GM18508 (cell line): ENCODE measurements around the gene SULT1B1.
"Not testable (repeated sequence)": the region's sequence is repeated elsewhere in the genome, so short reads cannot be mapped to it uniquely, and the experiment has no call there.

Experiments
- ATAC-seq: cut with Tn5 transposase; IDR thresholded peaks from one replicate; pipeline ENCODE4 v1.9.1; 2021; ENCODE audit warnings: moderate number of reproducible peaks; ENCODE audit not compliant: insufficient read depth, unreplicated experiment

Gene SULT1B1

DNA sequence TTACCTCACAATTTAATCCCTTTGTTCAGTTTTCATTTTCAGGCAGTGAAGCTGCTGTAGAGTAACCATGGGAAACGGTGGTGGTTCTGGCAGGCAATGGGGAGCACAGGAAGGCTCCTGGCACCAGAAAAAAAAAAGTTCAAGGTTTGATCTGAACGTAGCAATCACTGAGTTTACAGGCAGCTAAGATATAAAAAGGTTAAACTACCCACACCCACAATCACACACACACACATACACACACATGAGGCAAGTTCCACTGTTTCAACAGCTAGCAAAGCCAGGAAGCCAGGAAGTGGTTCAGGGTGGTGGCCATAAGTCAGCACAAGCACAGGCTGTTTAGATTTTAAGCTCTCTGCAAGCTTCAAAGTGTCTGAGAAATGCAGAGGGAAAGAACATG is at the start of gene SULT1B1:
Gene SULT1B1 (minus strand): TSS at position 166 of the 400 bp plus-strand sequence. CDS start 5,403 bp downstream, outside the sequence.
- no peak for ATAC-seq

DNA sequence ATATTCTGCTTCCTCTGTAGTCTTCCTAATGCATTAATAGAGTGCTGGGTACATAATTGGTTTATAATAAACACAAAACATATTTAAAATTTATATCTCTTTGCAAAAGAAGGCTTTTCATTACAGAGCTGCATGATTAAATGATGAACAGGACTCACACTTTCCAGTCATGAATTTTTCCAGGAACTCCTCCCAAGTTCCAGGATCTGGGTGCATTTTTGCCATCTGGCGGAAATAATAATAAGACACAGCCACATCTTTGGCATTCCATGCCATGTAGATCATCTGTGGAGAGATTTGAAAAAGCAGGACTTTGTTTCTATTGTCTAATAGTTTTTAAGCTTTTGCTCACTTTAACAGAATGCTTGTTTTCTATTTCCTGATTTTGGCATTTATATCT is 40.2 kb upstream of the SULT1B1 start:
- no peak for ATAC-seq

DNA sequence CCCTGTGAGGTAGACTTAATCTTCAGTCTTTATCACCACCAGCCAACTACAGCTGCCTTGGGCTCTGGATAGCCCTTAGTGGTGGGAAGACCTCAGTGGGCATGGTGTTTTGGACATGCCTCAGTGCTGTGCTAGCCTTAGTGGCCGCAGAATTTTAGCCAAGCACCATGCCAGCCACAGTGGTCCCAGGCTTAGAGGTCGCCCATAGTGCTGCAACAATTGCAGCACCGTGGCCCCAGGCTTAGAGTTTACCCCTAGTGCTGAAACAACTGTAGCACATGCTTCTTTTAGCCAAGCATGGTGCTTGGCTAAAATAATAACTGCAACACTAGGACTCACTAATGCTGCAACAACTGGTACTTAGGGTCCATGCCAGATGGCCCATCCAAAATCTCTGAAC is 38.9 kb upstream of the SULT1B1 start:
- ATAC-seq: no peak

DNA sequence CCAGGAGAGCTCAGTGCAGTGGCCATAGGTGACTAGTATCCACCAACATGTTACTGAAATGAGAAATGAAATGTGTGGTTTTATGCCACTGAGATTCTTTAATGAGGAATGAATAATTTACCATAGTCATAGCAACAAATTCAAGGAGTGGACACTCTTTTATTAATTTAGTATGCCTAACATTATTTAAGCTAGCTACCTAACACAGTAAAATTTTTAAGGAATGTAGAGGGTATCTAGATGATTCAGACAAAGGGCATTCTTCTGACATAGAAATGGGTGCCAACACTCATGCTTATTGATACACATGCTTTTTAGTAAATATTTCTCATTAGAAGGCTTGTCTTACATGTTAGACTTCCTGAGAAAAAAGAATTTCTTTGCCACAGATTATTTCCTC is 33.3 kb upstream of the SULT1B1 start:
- ATAC-seq: no peak

DNA sequence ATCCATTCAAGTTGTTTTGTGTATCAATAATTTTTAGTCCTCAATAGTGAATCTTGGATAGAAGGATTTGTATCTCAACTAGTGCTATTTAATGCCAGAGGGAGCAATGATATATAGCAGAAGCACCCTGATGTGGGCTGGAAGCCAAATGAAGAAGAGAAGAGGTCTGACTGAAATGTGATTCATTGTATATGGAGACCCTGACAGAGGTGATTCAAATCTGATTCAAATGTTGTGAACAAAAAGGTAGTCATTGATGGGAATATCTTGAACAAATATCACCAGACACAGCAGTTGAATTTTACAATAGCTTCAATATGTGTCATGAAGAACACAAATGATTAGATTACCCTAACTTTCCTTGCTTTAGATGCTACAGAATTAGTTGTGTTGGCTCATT is 27.5 kb upstream of the SULT1B1 start:
- no peak for ATAC-seq

DNA sequence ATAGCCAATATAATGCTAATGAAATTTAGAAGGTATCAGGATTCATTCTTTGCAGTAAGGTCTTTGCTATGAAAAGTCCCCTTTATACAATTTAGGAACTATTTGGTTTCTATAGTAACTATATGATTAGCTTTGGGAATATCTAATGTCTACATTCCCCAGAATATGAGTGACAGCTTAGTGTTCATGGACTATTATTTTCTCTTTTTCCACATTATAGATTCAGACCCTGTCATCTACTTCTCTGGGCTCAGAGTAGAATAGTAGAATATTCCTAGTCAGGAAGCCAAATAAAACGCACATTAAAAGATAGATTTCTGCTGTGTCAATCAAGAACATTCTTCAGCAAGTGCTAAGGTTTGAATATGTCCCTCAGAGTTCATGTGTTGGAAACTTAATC is 26.1 kb upstream of the SULT1B1 start:
- ATAC-seq: no peak

DNA sequence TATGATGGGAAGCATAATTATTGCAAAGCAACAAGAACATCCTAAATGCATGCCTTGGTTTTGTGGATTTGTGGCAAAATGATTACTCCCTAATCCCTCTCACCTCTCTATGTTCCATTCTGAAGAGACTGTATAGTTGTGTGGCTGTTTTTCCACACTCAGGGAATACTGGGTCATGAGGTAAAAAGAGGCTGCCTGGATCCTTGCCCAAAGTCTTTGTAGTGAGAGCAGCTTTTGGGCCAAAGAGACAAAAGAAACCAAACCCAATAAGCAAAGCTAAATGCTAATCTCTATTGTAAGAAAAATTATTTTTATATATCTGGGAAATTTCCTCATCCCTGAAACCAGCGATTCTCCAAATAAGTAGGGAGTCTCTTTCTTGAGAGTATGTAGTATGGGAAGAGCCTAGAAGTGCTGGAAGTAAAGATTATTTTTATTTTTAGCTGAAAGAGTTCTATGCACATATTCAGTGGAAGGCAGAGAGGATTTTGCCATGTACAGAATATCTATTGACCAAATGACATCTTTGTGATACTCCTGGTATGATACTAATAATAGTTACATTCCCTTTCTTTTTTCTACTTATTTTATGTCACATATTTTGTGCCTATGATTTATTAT is 24.9 kb upstream of the SULT1B1 start:
- ATAC-seq: no peak

DNA sequence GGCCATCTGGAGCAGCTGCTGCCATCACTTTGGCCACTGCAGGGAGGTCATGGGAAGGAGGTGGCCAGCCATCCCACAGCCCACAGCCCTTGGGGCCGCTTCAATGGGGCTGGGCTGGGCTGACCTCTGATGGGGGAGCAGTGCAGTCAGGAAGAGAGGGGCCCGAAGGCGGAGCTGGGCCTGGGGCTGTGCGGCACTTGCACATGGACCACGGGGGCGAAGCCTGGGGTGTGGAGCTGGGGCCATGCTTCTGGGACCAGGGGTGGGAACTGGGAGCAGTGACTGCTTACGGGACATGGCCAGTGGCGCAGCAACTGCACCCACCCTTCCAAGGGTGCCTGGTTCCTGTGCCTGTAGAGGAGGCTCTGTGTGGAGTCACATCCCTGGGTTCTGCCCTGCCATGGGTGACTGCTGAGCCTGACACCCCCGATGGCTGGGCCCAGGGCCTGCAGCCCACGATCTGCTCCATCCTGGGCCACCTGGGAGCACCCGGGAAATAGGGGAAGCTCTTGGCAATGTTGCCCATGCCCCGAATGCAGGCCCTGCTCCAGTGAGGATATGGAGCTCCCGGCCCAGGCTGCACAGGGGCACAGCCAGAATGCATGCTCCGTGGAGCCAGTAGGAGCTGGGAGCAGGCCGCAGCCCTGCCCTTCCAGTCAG is 22.4 kb upstream of the SULT1B1 start:
- no peak for ATAC-seq

DNA sequence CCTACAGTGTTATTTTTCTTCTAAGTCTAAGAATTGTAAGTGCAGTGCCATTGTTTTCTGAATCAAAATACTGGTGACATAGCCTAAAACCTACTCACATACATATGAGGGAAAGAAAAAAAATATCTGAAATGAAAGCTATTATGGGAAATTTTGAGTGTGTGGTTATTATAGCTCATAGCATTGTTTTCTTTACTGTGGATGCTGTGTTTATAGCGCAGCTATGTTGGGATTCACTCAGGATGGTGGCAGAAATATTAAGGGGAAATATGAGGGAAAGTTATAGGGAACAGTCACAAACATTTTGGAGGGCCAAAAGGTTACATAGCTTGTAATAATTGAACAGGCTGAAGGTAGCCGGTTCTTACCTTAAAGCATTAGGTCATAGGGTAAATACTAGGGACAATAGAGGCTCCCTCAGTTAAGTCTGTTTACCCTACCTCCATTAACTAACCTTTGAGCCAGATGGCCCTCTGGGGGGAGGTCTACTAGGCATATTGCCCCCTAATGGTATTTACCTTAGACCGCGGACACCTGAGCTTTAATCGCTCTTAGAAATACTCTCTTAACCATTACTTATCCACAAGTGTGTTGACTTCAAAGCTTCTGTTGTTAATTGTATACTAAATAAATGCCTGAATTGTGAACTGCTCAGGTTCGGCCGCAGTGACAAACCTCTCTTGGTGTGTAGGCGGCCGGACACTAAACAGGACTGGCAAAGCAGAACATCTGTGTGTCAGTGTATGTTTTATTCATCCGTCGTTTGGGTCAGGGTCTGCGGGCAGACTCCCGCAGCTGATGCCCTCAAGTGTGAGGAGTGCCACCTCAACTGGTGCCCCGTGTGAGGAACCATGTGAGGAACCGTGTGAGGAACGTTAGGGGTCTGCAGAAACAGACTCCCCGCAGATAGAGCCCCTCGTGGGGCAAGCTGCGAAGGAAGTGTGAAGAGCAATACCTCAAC is 21.3 kb upstream of the SULT1B1 start:
- ATAC-seq: no peak

DNA sequence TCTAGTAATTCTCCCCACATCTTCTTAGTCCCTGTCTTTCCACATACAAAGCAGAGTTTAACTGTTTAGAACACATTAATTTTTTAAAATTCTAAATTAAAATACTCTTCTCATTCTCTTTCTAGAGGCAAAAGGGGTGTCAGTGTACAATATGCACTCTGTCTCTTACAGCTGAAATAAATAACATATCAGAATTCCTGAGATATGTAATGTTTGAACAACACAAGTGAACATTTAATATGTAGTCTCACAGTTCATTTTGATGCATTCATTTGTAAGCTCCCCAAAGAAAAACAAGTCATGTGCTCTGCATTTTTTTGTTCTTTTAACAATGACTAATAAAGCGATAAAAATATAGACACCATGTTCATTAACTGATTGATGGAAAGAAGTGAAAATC is 19.7 kb upstream of the SULT1B1 start:
- no peak for ATAC-seq

DNA sequence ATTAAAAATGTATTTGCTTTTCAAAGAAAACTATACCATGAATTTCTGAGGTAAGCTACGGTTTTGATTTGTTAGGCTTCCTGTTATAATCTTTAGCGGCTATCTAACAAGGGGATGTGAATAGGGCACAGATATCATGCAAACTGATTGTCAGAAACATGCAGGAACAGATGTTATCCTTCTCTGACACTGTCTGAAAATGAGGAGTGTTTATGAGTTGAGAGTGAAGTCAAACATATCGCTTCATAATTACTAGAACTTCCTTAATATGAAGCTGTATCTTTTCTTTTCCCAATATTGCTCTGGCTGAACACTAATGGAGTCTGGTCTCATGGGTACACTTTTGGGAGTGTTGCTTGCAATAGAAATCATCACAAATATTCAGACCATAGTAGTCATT is 16.3 kb upstream of the SULT1B1 start:
- no peak for ATAC-seq

DNA sequence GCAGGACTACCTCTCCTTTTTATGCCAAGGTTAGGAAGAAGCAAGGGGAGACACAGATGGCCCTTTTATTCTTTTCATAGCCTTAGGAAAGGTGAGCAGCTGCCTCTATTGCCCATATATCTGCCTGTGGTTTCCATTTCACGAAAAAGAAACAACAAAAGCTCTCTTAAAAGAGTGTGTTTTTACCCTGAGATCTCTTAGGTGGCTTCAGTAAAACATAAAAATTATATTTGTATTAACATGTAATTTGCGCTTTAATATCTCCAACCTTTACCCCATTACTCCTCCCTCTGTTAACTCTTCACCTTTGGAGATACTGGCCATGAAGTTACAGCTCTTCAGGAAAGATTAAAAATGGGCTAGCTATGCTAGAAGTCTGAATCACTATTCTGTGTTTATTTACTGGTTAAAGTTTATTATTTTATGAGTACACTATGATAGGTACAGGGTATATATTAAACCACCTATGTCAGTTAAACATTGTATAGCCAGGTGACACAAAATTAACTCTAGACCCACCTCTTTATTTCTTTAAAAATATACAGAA is 15.0 kb upstream of the SULT1B1 start:
- ATAC-seq: no peak

DNA sequence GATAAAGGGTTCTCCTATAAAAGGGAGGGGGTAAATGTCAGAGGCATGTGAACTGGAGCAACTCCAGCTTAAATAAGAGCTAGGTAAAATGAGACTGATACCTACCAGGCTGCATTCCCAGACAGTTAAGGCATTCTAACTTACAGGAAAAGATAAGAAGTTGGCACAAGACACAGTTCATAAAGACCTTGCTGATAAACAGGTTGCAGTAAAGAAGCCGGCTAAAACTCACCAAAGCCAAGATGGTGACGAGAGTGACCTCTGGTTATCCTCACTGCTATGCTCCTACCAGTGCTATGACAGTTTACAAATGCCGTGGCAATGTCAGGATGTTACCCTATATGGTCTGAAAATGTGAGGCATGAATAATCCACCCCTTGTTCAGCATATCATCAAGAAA is 13.1 kb upstream of the SULT1B1 start:
- ATAC-seq: no peak

DNA sequence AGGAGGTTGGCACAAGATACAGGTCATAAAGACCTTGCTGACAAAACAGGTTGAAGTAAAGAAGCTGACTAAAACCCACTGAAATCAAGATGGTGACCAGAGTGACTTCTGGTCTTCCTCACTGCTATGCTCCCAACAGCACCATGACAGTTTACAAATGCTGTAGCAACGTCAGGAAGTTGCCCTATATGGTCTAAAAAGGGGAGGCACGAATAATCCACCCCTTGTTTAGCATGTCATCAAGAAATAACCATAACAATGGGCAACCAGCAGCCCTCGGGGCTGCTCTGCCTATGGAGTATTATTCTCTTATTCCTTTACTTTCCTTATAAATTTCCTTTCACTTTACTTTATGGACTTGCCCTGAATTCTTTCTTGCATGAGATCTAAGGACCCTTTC is 8.1 kb upstream of the SULT1B1 start:
- not testable (repeated sequence) for ATAC-seq

DNA sequence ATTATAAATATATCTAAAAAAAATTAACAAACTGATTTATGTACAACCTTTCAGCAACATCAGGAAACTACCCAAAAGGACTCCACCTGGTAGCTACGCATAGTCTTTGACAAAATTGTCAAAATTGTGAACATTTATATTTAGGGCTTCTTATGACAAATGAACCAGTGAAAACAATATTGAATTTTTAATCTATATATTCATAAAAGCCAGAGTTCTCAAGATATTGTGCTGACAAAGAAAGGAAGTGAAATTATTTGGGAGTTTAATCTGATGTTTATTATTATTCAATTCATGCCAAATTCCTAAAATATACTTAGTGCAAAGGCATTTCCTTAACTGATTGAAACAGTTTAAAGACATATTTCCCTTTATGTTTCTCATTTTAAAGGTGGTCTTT is 5.3 kb upstream of the SULT1B1 start:
- no peak for ATAC-seq

DNA sequence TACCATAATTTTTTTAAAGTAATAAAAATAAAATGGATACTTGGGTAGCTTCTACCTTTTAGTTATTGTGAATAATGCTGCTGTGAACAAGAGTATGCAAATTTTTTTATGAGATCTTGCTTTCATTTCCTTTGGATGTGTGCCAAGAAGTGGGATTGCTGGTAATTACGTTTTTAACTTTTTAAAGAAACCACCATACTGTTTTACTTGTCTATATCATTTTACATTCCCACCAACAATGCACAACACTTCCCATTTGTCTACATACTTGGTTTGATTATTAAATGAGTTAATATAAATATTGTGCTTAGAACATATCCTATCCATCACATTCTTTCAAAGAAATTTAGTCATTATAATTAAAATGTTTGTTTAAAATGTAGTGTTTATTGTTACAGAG is 3.9 kb upstream of the SULT1B1 start:
- ATAC-seq: no peak

DNA sequence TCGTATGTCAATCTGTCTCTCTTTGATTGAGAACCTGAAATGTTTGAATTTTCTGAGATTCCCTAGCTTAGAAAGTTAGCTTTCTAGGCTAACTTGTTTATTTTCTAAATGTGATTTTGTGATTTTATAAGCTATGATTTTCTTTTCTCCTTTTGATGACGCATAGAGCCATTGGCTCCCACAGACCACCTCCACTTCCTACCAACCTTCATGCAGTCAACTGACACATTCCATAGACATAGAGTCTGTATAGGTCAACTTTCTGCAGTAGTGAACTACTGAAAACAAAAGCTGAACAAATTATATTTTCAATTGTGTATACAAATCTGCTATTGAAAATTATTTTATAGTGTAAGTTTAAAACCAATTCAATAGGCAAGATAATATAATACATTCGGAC is 2.8 kb upstream of the SULT1B1 start:
- ATAC-seq: no peak

DNA sequence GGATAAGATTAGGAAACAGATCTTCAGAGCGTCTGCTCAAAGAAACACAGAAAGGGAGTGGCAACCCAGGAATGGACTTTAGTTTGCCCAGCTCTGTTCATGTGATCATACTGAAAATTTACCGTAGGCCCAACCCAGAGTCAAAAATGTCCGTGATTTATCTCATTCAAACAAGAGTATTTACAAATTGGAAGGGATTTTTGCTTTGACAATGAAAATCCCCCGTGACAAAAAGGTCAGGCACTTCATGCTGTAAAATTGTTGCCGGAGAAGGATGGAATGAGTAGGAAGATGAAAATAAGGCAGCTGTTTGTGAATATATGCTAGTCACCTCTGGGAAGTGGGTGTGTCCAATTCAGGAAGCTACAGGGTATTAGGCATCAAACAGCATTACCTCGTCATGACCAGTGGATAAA is 1.2 kb downstream of the SULT1B1 start:
- no peak for ATAC-seq

DNA sequence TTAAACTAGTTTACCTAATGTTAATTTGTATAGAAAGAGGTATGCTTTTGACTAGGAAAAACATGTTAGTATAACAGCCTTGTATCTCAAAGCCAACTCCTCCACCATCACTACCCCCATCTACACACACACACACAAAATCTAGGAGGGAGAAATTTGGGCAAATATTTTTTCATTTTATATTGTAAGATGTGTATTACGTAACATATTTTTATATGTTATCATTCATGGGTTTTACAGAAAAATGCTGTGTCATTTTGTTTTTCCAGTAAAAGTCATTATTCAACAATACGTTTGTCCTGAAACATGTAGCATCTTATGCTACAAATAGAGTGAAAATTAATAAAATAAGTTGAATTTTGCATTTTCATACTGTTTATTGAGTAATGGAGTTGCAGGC is 3.0 kb downstream of the SULT1B1 start:
- ATAC-seq: no peak

DNA sequence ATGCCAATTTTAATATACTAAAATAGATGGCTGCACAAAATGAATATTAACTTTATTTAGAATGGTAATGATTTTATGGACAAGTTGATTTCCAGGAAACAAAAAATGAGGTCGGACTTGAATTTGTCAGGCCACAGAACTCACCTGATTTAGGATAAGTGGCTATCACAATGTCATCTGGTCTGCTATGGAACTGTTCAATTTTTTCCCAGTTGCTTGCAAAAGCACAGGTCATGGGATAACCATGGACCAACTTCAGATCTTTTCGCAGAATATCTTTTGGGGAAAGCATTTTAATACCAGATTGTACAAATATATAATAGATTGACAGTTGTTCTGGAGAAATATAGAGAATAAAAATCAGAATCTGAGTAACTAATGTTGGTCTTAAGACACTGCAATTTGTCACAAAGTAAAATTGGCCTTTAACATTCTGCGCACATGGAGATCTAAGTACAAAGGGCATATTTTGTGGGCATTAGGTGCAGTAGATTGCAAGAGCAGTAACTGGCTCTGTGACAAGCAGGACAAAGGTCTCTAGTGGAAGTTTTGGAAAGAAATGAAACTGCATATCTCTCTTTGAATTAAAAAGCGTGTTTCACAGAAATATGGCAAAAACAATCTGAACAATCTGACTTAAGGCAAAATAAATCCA is 5.4 kb downstream of the SULT1B1 start:
- ATAC-seq: no peak
